DOHH2 (cell line): Measurements from ENCODE around the gene VWDE.

Experiments used
- CTCF ChIP-seq: fragments of 200-600 bp; sonication (generic); IDR thresholded peaks from one replicate; pipeline ENCODE4 v1.5.1; 2014; ENCODE audit warnings: antibody characterized with exemption, mild to moderate bottlenecking, low read depth, low read length; ENCODE audit not compliant: poor library complexity, severe bottlenecking
- EZH2phosphoT487 ChIP-seq: fragments of 200-600 bp; sonication (generic); IDR thresholded peaks from 2 replicates; pipeline ENCODE4 v1.6.1; 2017; ENCODE audit warnings: borderline replicate concordance, mild to moderate bottlenecking, antibody characterized with exemption, low read length, moderate library complexity, mixed read lengths

- TF ChIP-seq CTCF (no peak), EZH2phosphoT487 (no peak)
These were observed 17.3 kb downstream of the VWDE start for GRCh38 chr7:12386313-12386740.
